KBM-7 (cell line): ENCODE results near the gene HMGN2.
A peak's percentile ranks its signal among the peaks of the same experiment; 100 is the strongest.

ENCODE experiments used
- DNase-seq: peaks from one replicate; pipeline ENCODE4 v3.0.0-alpha.2; 2015
- in situ Hi-C: fragments of 300-500 bp; cut with MboI; formaldehyde crosslinking; loops from 2 replicates; pipeline ENCODE4 v1.14.3; 2020; ENCODE audit warnings: low sequenced_read_pairs, low pct_unique_long_range_greater_than_20kb, mixed read lengths

The HMGN2 gene

GRCh38 chr1:26472320-26472900, at the start of gene HMGN2:
TSS of gene HMGN2 (plus strand) at chr1:26472440. CDS start at chr1:26472613, 173 bp downstream.
- in situ Hi-C loops = no loop called here
- DNase-seq = peak; percentile 89

GRCh38 chr1:26429721-26430120, 42.5 kb upstream of the HMGN2 start:
- in situ Hi-C loops = no loop called here
- no peak for DNase-seq

DNA sequence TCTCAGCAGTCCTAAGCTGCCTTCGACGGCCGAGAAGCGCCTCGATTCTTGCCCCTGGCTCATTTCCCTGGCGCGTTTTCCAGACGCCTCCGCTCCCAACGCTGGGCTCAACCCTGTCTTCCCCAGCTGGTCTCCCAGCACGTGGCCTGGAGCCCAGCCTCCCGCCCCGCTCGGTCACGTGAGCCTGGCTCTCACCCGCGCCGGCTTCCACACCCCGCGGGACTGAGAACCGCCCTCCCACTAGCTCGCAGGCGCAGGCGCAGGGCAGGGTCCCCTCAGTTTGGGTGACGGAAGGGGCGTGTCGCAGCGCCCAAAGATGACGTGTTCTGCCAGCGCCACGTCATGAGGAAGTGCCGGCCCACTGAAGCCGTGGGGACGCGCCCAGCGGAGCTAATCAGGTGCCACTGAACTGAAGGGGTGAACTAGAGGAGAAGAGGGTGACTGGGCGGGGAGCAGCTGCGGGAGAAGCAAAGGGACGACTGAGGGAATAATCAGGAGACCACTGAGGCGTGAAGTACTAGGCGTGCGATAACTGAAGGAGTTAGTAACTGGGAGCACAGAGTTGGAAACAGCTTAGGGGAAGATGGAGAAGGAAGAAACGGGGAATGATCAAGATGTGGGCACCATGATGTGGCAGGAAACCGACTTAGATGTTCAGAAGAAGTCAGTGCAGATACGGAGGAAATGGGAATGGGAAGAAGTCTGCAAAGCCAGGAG, 40.1 kb upstream of the HMGN2 start, which contains the start of gene DHDDS:
Gene DHDDS (plus strand): TSS at position 343 of the 717 bp plus-strand sequence. CDS start 625 bp downstream, outside the sequence.
- in situ Hi-C loops = no loop called here

GRCh38 chr1:26432793-26433192, 39.4 kb upstream of the HMGN2 start:
- in situ Hi-C loops = no loop called here
- no peak for DNase-seq

More for the DNA sequence above, 40.1 kb upstream of the HMGN2 start, which contains the start of gene DHDDS:
- DNase-seq = peak; percentile 99

- in situ Hi-C loops = no loop called here
- DNase-seq = peak; percentile 27
These were observed 38.0 kb upstream of the HMGN2 start for GRCh38 chr1:26434161-26434752.

DNA sequence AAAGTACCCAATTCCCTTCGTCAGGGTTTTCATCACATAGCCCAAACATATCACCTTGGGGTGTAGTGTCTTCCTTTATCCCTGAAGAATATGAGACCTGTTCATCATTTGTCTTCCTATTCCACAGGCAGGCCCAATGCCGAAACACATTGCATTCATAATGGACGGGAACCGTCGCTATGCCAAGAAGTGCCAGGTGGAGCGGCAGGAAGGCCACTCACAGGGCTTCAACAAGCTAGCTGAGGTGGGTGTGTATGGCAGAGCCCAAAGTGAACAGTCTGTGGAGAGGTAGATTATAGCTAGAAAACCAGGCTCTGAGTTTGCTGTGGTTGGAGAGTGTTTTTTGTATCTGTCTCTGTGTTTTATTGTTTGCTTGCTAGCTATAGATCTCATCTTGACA, 34.2 kb upstream of the HMGN2 start:
- no peak for DNase-seq
- in situ Hi-C loops = no loop called here

GRCh38 chr1:26440259-26440658, 32.0 kb upstream of the HMGN2 start:
- no peak for DNase-seq
- in situ Hi-C loops = no loop called here

- in situ Hi-C loops = no loop called here
- DNase-seq = no peak
These were observed 22.4 kb upstream of the HMGN2 start for GRCh38 chr1:26449868-26450267.

DNA sequence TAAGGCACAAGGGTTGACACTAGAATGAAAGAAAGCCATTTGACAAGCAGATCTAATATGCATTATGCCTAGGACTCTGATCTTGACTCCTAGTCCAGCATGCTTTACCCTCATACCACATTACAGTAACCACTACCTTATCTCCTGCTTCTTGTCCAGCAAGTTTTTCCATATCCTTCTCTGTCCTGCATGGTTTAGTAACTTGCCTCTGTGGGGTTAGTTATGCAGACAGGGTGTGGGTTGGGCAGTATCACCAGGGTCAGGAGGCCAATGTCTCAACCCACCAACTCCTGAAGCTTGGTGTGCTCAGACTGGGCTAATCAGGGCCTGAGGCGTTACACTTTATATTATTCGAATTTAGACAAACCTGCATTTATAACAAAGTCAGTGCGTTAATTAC, 21.3 kb upstream of the HMGN2 start:
- no peak for DNase-seq
- in situ Hi-C loops = no loop called here

GRCh38 chr1:26452459-26453183, 19.6 kb upstream of the HMGN2 start:
- in situ Hi-C loops = no loop called here
- no peak for DNase-seq

DNA sequence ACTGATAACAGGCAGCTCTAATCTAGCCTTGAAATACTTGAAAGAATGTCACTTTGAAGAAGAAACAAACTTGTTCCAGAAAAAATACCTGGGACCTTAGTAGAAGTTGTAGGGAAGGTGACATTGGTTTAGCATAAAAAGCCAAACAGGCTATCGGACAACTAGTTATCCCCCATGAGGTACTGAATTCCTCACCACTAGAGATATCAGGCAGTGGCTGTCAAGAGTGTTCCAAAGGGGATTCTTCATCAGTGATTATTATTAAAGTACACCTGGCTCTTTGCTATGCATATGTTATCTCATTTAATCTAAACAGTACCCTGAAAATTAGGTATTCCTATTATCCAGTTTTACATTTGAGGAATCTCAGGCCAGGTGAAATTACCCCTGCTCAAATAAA, 13.1 kb upstream of the HMGN2 start:
- no peak for DNase-seq
- in situ Hi-C loops = no loop called here

DNA sequence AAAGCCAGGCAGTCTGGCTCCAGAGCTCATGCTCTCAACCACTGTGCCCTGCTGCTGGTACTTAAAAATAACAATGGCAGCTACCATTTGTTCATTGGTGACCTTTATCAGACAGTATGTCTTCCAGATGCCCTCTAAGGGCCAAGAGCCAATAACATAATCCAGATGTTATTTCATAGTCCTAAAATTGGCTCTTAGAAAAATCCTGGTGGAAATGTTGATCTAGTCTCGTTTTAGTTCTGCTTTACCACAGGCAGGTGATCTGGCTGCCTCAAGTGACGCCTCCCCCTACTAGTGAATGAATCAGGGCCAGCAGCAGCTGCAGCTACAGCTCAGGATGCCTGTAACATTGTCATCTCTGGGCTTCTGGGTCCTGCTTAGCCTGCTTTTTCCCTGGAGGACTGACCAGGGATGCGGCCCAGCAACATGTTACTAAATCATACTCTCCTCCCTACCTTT, 12.6 kb upstream of the HMGN2 start:
- DNase-seq = no peak
- in situ Hi-C loops = no loop called here

- DNase-seq = no peak
- in situ Hi-C loops = no loop called here
These were observed 3.3 kb upstream of the HMGN2 start for GRCh38 chr1:26468911-26469310.

GRCh38 chr1:26469558-26469957, 2.7 kb upstream of the HMGN2 start:
- DNase-seq = no peak
- in situ Hi-C loops = no loop called here

DNA sequence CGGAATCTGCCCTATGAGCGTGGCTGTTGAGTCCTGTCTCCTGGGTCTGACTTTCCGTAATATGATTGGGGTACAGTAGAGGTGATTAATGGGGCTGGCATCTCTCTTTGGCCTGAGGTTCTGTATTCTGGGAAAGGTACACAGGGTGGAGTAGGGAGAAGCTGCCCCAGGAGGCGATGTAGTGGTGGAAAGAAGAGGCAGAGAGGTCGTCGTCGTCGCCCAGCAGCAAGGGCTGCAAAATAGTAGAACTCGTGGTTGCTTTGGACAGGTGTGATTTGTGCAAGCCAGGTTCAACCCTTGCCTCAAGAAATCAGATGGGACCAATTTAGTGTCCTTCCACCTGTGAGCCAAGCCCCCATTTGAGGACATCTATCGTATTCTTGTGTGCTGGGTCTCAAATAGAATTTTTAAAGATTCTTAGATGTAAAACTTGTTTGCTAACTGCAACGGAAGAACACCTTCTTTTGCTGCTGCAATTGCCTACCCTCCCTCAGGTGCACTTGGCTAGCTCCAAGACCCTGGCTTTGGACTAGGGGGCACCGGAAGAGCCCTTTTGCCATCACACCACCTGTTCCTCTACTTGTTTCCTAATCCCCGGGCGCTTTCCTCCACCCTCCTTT, 1.3 kb upstream of the HMGN2 start:
- no peak for DNase-seq
- in situ Hi-C loops = no loop called here

DNA sequence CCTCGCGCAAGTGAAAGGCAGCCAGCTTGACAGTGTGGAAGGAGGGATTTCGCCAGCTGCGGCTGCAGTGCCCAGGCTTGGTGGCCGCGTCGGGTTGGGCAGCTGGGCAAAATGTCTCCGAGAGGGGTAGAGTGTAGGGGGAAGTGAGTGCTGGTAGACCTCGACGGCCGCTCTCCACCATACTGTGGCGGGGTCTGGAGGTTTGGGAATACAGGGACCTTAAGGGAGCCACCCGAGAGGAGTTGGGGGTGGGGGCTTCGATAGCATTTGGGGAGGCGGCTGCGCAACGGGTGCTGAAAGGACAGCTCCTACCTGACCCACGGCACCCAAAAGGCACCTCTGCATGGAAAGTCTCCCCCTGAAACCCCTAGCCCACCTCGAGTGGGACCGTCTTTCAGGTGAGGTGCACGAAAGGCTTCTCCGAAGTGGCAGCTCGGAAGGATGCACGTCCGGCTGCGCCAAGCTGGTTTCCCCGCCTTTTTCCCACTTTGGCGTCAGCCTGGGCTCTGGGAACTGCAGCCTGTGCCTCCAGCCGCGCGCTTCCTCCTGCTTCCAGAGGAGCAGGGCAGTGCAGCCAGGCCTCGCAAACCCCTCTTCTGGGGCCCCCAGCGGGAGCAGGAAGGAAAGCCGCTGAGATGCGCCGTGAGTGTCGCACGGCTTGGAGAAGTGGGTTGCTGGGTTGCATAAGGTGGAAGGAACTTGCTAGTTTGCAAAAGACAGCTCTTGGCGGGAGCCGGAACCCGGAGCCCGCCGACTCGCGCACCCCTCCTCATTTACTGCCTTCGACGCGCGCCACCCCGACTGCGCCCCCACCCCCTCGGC, 531 bp upstream of the HMGN2 start:
- in situ Hi-C loops = no loop called here
- DNase-seq = peak; percentile 85

DNA sequence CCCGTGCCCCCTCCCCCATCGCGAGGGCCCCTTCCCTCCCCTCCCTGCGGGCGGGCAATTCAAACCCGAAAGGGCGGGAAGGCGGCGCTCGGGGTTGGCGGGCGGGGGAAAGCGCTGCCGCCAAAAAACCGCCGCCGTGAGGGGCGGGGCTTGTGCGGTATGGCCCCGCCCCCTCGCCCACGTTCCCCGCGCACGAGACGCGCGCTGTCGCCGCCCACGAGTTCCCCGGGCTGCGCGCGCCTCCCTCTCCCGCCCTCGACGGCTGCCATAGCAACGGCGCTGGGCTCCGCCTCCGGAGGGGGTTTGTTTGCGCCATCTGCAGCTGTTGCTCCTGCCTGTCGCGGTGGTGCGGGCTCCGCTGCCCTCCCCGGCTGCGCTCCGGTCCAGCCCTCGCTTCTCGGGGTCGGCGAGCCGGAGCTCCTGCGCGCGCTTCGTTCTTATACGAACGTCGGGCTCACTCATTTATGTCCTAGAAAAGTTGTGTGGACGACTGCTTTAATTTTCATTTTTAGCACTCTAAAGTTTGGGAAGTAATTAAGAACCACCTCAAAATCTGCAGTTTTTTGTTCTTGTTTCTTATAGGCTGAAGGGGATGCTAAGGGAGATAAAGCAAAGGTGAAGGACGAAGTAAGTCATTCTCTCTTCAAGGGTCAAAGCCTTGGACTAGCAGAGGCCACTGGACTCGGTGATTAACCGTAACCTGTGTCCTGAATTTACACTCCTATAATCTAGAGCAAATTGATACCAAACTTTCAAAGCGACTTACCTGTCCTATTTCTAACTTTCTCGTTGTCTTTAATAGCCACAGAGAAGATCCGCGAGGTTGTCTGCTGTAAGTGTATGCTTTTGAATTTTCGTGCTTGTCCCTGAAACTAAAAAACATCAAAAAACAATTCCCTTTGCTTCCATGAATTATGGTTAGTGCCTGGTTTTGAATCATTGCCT, 933 bp downstream of the HMGN2 start:
- in situ Hi-C loops = no loop called here
- DNase-seq = peak; percentile 95

- DNase-seq = no peak
- in situ Hi-C loops = no loop called here
These were observed 2.6 kb downstream of the HMGN2 start for GRCh38 chr1:26474818-26475217.
